IPS-NIHi11 (cell line): ENCODE results near the gene UGGT2.
"Not testable (repeated sequence)": the region's sequence is repeated elsewhere in the genome, so short reads cannot be mapped to it uniquely, and the experiment has no call there.

ENCODE experiments used
- DNase-seq: peaks from one replicate; pipeline ENCODE4 v3.0.0; 2012; ENCODE audit warnings: mixed read lengths, low spot score

Gene UGGT2

GRCh38 chr13:95957331-95957730 lies 95.9 kb downstream of the UGGT2 start:
- no peak for DNase-seq

- DNase-seq: no peak
Measured at GRCh38 chr13:95956589-95957148, 96.5 kb downstream of the UGGT2 start.

- DNase-seq: no peak
Measured at GRCh38 chr13:95955719-95956118, 97.5 kb downstream of the UGGT2 start.

GRCh38 chr13:95955255-95955654 lies 97.9 kb downstream of the UGGT2 start:
- no peak for DNase-seq

GRCh38 chr13:95954266-95954665 lies 98.9 kb downstream of the UGGT2 start:
- DNase-seq: peak; percentile 5

GRCh38 chr13:95950103-95950502 lies 103.1 kb downstream of the UGGT2 start:
- no peak for DNase-seq

GRCh38 chr13:95948656-95949055 lies 104.5 kb downstream of the UGGT2 start:
- DNase-seq: no peak

- DNase-seq: no peak
Measured at GRCh38 chr13:95937714-95938320, 115.4 kb downstream of the UGGT2 start.

GRCh38 chr13:95931300-95932025 lies 121.7 kb downstream of the UGGT2 start:
- DNase-seq: no peak

- DNase-seq: no peak
Measured at GRCh38 chr13:95929430-95929829, 123.8 kb downstream of the UGGT2 start.

GRCh38 chr13:95928367-95928906 lies 124.8 kb downstream of the UGGT2 start:
- DNase-seq: not testable (repeated sequence)

- no peak for DNase-seq
Measured at GRCh38 chr13:95926231-95926630, 127.0 kb downstream of the UGGT2 start.

GRCh38 chr13:95924389-95924994 lies 128.7 kb downstream of the UGGT2 start:
- DNase-seq: peak; percentile 29

GRCh38 chr13:95921485-95921884 lies 131.7 kb downstream of the UGGT2 start:
- no peak for DNase-seq

GRCh38 chr13:95920485-95920884 lies 132.7 kb downstream of the UGGT2 start:
- no peak for DNase-seq

GRCh38 chr13:95918860-95919259 lies 134.3 kb downstream of the UGGT2 start:
- no peak for DNase-seq

GRCh38 chr13:95914991-95915501 lies 138.2 kb downstream of the UGGT2 start:
- DNase-seq: no peak

- no peak for DNase-seq
Measured at GRCh38 chr13:95906999-95907398, 146.2 kb downstream of the UGGT2 start.

- no peak for DNase-seq
Measured at GRCh38 chr13:95903569-95903968, 149.6 kb downstream of the UGGT2 start.

GRCh38 chr13:95902741-95903140 lies 150.5 kb downstream of the UGGT2 start:
- no peak for DNase-seq

GRCh38 chr13:95898256-95898655 lies 154.9 kb downstream of the UGGT2 start:
- DNase-seq: no peak

GRCh38 chr13:95896301-95896700 lies 156.9 kb downstream of the UGGT2 start:
- DNase-seq: no peak

GRCh38 chr13:95893861-95894260 lies 159.3 kb downstream of the UGGT2 start:
- DNase-seq: no peak
